Measurements from ENCODE around the gene RASD2.

Gene RASD2

DNA sequence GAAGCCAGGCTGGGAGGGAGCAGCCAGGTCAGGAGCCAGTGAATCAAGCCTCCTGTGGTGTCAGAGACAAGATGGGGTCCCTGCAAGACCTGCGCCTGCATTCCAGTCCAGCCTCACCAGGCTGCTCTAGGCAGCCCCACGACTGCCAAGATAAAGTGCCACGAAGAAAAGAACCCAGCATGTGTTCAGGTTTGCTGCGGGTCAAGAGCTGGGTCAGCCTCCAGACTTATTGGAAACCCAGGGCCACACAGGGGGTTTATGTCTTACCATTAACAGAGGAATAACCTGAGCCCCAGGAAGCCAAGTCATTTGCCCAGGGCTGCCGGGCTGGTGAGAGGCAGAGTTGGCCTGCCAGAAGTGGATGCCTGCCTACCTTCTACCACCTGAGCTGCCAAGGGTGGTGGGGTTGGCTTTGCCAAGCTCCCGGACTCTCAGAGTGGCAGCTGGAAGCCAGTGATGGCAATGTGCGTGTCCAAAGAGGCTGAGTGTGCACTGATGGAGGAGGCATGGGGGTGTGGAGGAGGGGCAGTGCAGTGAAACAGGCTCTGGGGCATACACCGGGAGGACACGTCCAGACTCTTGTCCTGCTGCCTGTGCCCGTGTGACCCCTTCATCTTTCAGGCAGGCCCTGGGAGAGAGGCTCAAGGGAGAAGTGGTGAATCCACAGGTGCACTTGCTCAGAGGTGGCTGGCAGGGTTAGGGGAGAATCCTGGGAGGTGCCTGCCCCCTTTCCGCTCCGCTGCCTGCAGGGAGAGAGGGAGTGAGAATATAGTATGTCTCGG is 1.7 kb downstream of the RASD2 start:
- no peak overlapping the region for H3K4me3 ChIP-seq (ENCODE audit: low read length)
- TF ChIP-seq ZNF274 (IDR thresholded peaks at IDR 0.05; ENCODE audit: low read depth, low read length) = no peak

GRCh38 chr22:35542939-35543516 is 2.4 kb downstream of the RASD2 start:
- TF ChIP-seq ZNF274 (IDR thresholded peaks at IDR 0.05; ENCODE audit: low read depth, low read length) = no peak
- no peak overlapping the region for H3K4me3 ChIP-seq (ENCODE audit: low read length)

- TF ChIP-seq ZNF274 (IDR thresholded peaks at IDR 0.05; ENCODE audit: low read depth, low read length) = no peak
- no peak overlapping the region for H3K4me3 ChIP-seq (ENCODE audit: low read length)
Observed at GRCh38 chr22:35543702-35544101, 3.1 kb downstream of the RASD2 start.

- TF ChIP-seq ZNF274 (IDR thresholded peaks at IDR 0.05; ENCODE audit: low read depth, low read length) = no peak
- H3K4me3 ChIP-seq (ENCODE audit: low read length) = no peak overlapping the region
Observed at GRCh38 chr22:35544189-35544588, 3.6 kb downstream of the RASD2 start.

DNA sequence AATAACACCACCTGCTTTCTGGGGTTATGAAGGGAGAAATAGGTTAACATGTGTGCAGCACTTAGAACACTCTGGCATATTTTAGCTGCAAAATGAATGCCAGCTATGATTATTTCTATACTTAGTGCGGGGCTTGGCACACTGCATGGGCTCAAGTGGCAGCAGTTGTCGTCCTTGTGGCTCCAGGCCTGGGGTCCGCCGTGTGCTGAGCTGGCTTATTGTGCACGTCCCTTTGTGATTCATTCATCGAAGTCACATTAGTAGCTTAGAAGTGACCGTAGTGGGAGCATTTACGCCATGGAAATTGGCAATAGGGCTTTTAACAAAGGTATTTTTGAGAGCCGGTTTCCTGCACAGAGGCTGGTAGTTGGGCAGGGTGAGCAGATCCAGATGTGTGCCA is 4.2 kb downstream of the RASD2 start:
- no peak overlapping the region for H3K4me3 ChIP-seq (ENCODE audit: low read length)
- no peak for TF ChIP-seq ZNF274 (IDR thresholded peaks at IDR 0.05; ENCODE audit: low read depth, low read length)

- no peak for TF ChIP-seq ZNF274 (IDR thresholded peaks at IDR 0.05; ENCODE audit: low read depth, low read length)
- H3K4me3 ChIP-seq (ENCODE audit: low read length) = no peak overlapping the region
Observed at GRCh38 chr22:35546886-35547285, 6.3 kb downstream of the RASD2 start.

GRCh38 chr22:35547987-35548721 is 7.5 kb downstream of the RASD2 start:
- H3K4me3 ChIP-seq (ENCODE audit: low read length) = no peak overlapping the region
- TF ChIP-seq ZNF274 (IDR thresholded peaks at IDR 0.05; ENCODE audit: low read depth, low read length) = no peak

- no peak for TF ChIP-seq ZNF274 (IDR thresholded peaks at IDR 0.05; ENCODE audit: low read depth, low read length)
- H3K4me3 ChIP-seq (ENCODE audit: low read length) = no peak overlapping the region
Observed at GRCh38 chr22:35548722-35549112, 8.1 kb downstream of the RASD2 start.

DNA sequence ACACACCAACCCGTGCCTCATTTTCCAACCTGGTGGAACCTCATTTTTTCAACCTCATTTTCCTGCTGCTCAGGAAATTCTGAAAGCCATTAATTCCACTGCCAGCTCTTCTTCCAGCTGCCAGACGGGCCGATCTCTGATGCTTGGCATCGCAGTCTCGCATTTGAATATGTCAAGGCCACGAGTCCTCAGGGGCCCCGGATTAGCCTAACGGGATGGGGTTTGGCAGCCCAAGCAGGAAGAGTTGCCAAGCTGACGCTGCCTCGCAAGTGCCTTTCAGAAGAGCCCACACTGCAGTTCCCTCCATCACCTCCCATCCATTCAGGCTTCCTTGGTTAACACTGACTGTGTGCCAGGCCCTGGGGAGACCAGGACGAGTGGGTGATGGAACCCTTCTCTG is 8.7 kb downstream of the RASD2 start:
- no peak for TF ChIP-seq ZNF274 (IDR thresholded peaks at IDR 0.05; ENCODE audit: low read depth, low read length)

DNA sequence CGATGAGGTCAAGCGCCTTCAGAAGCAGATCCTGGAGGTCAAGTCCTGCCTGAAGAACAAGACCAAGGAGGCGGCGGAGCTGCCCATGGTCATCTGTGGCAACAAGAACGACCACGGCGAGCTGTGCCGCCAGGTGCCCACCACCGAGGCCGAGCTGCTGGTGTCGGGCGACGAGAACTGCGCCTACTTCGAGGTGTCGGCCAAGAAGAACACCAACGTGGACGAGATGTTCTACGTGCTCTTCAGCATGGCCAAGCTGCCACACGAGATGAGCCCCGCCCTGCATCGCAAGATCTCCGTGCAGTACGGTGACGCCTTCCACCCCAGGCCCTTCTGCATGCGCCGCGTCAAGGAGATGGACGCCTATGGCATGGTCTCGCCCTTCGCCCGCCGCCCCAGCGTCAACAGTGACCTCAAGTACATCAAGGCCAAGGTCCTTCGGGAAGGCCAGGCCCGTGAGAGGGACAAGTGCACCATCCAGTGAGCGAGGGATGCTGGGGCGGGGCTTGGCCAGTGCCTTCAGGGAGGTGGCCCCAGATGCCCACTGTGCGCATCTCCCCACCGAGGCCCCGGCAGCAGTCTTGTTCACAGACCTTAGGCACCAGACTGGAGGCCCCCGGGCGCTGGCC is 11.0 kb downstream of the RASD2 start:
- TF ChIP-seq ZNF274 (IDR thresholded peaks at IDR 0.05; ENCODE audit: low read depth, low read length) = no peak
- no peak overlapping the region for H3K4me3 ChIP-seq (ENCODE audit: low read length)

More for the DNA sequence above, 8.7 kb downstream of the RASD2 start:
- H3K4me3 ChIP-seq (ENCODE audit: low read length) = no peak overlapping the region

GRCh38 chr22:35552196-35552842 is 11.7 kb downstream of the RASD2 start:
- H3K4me3 ChIP-seq (ENCODE audit: low read length) = no peak overlapping the region
- TF ChIP-seq ZNF274 (IDR thresholded peaks at IDR 0.05; ENCODE audit: low read depth, low read length) = no peak

GRCh38 chr22:35552846-35553245 is 12.2 kb downstream of the RASD2 start:
- H3K4me3 ChIP-seq (ENCODE audit: low read length) = no peak overlapping the region
- no peak for TF ChIP-seq ZNF274 (IDR thresholded peaks at IDR 0.05; ENCODE audit: low read depth, low read length)

- TF ChIP-seq ZNF274 (IDR thresholded peaks at IDR 0.05; ENCODE audit: low read depth, low read length) = no peak
- no peak overlapping the region for H3K4me3 ChIP-seq (ENCODE audit: low read length)
Observed at GRCh38 chr22:35553341-35553740, 12.7 kb downstream of the RASD2 start.

- no peak for TF ChIP-seq ZNF274 (IDR thresholded peaks at IDR 0.05; ENCODE audit: low read depth, low read length)
- no peak overlapping the region for H3K4me3 ChIP-seq (ENCODE audit: low read length)
Observed at GRCh38 chr22:35554297-35554845, 13.7 kb downstream of the RASD2 start.

Data from GM08714 (cell line).